Subcutaneous adipose tissue (tissue), 4 donors: Measurements from ENCODE around the gene PPTC7. TPM values are rescaled to one million over a fixed set of nuclear protein-coding genes. Genes with fewer than 3 reads are reported as not detected.

Experiments
- total RNA-seq, 4 donors: library from RNA; depleted of rRNA; stranded (reverse); fragments of >200 nt; gene quantifications; one replicate each; pipeline ENCODE4 v1.1.0, GENCODE V29; 2016
- TF ChIP-seq, protein P1 (sequence below): fragments of 450-650 bp; IDR thresholded peaks from one replicate; pipeline ENCODE4 v1.5.1; 2016; ENCODE audit warnings: low read depth, mild to moderate bottlenecking, control low read depth, antibody characterized with exemption, moderate library complexity

Gene PPTC7
- total RNA-seq, 4 donors from 2014 or later = 24.9 to 31.3 (median 30.3) TPM

DNA sequence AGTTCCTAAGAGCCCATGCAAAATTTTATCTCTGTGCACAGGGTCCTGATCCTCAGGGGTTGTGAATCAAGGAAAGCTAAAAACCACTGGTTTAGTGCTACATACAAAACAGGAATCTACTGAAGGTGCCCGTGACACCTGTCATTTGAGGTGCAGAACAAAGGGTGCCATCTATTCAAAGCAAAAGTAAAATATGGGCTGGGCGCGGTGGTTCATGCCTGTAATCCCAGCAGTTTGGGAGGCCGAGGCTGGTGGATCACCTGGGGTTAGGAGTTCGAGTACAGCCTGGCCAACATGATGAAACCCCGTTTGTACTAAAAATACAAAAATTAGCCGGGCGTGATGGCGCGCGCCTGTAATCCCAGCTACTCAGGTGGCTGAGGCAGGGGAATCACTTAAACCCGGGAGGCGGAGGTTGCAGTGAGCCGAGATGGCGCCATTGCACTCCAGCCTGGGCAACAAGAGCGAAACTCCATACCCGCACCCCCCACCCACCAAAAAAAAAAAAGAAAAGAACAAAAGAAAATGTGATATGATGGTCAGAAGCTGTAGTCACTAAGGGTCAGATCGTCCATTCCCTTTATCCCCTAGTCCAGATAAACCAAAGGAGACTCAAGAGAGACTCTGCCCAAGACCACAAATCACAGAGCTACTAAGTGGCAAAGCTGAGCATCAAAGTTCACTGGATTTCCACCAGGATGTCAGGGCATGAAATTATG is 3.4 kb downstream of the PPTC7 start:
- TF ChIP-seq, protein P1, sequence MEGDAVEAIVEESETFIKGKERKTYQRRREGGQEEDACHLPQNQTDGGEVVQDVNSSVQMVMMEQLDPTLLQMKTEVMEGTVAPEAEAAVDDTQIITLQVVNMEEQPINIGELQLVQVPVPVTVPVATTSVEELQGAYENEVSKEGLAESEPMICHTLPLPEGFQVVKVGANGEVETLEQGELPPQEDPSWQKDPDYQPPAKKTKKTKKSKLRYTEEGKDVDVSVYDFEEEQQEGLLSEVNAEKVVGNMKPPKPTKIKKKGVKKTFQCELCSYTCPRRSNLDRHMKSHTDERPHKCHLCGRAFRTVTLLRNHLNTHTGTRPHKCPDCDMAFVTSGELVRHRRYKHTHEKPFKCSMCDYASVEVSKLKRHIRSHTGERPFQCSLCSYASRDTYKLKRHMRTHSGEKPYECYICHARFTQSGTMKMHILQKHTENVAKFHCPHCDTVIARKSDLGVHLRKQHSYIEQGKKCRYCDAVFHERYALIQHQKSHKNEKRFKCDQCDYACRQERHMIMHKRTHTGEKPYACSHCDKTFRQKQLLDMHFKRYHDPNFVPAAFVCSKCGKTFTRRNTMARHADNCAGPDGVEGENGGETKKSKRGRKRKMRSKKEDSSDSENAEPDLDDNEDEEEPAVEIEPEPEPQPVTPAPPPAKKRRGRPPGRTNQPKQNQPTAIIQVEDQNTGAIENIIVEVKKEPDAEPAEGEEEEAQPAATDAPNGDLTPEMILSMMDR = no peak

GRCh38 chr12:110578694-110579534 is 4.2 kb downstream of the PPTC7 start:
- TF ChIP-seq, protein P1 = no peak

GRCh38 chr12:110577864-110578693 is 5.0 kb downstream of the PPTC7 start:
- TF ChIP-seq, protein P1 = no peak

- TF ChIP-seq, protein P1 = no peak
Observed at GRCh38 chr12:110576504-110576903, 6.6 kb downstream of the PPTC7 start.

- TF ChIP-seq, protein P1 = no peak
Observed at GRCh38 chr12:110575326-110575725, 7.8 kb downstream of the PPTC7 start.

DNA sequence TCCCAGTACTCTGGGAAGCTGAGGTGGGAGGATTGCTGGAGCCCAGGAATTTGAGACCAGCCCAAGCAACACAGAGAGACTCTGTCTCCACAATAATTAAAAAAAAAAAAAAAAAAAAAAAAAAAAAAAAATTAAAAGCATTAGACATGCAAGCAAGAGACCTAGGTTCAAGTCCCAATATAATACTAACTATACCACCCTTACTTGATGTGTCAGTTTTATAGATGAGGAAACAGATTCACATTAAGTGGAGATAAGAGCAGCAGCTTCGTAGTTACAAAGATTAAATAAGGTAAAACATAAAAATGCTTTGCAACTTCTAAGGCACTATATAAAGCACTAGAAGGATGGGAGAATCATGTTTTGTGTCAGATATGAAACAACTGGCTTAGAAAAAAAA is 9.1 kb downstream of the PPTC7 start:
- TF ChIP-seq, protein P1 = no peak
